Body of pancreas (tissue), 4 donors: ENCODE data around the gene NKD2. TPM values are rescaled to one million over a fixed set of nuclear protein-coding genes. Genes with fewer than 3 reads are reported as not detected.

Source experiments
- ATAC-seq: fragments of 150-250 bp; one replicate; pipeline ENCODE4 v1.9.1; 2016
- DNase-seq, 4 donors: peaks; one replicate each; pipeline ENCODE4 v3.0.0-alpha.2; 2019
- H3K27ac ChIP-seq, 4 donors: fragments of 200-600 bp; sonication (generic); 1 replicate in 3 of 4; 2 replicates in 1 of 4; pipeline versions ENCODE4 v1.5.1 to v1.6.1; 2016 to 2019; ENCODE audit warnings: mild to moderate bottlenecking in 1 of 4, mixed read lengths in 1 of 4, moderate library complexity in 1 of 4
- H3K27me3 ChIP-seq, 2 donors: fragments of 200-600 bp; sonication (generic); one replicate each; pipeline ENCODE4 v1.6.0; 2016; ENCODE audit warnings: mild to moderate bottlenecking in 1 of 2
- H3K36me3 ChIP-seq, 2 donors: fragments of 200-600 bp; sonication (generic); replicated peaks in 1 of 2; 2 replicates each; pipeline ENCODE4 v1.5.1; 2016; ENCODE audit warnings: low read depth in 2 of 2; ENCODE audit not compliant: insufficient read depth in 1 of 2
- H3K4me1 ChIP-seq: fragments of 200-600 bp; sonication (generic); one replicate; pipeline ENCODE4 v1.6.0; 2016
- H3K4me3 ChIP-seq, 2 donors: fragments of 200-600 bp; sonication (generic); 1 replicate in 1 of 2; 2 replicates in 1 of 2; pipeline ENCODE4 v1.5.1; 2016 to 2019
- H3K9me3 ChIP-seq, 3 donors: fragments of 200-600 bp; sonication (generic); 1 replicate in 2 of 3; 2 replicates in 1 of 3; pipeline ENCODE4 v1.5.1; 2016
- POLR2A ChIP-seq, 3 donors: fragments of 450-650 bp; IDR thresholded peaks; one replicate each; pipeline ENCODE4 v1.6.1; 2016; ENCODE audit warnings: antibody characterized with exemption in 3 of 3, mild to moderate bottlenecking in 2 of 3
- WGBS, 2 donors: methylation state at CpG; one replicate each; pipeline ENCODE4 v1.1.5; 2017; 5-methylcytosine and 5-hydroxymethylcytosine counted together
- intact Hi-C: fragments of 100-400 bp; cut with DNase I; formaldehyde crosslinking; loops from one replicate; pipeline ENCODE4 v1.15.1; 2023
- total RNA-seq, 2 donors: library from RNA; depleted of rRNA; stranded (reverse); fragments of >200 nt; gene quantifications; one replicate each; pipeline ENCODE4 v1.1.0, GENCODE V29; 2016
- TF ChIP-seq, protein P1 (sequence below), 7 experiments: fragments of 450-650 bp in 4 of 7; fragments of 200-600 bp in 3 of 7; sonication (generic) in 3 of 7; IDR thresholded peaks; one replicate each; pipeline ENCODE4 v1.5.1; 2016 to 2019; ENCODE audit warnings: antibody characterized with exemption in 7 of 7

The NKD2 gene
- total RNA-seq, 2 donors from 2014 or later: 4.2 to 12.2 TPM

DNA sequence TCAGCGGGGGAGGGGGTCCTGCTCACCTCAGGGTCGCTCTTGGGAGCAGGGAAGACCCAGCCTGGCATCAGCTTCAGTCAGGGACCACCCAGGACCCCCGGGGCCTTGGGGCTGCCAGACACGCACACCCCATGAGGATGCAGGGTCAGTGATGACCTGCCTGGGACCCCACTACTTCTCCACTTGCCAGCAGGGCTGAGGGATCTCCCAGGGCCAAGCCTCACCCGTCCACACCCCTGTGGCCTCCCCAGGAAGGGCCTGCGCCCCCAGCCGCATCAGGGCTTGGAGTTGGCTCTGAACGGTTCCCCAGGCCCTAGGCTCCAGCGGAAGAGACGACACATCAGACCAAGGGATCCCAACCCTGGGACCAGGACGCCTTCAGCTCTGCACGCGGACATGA, 69.6 kb downstream of the NKD2 start:
- no peak overlapping the region for H3K4me3 ChIP-seq
- WGBS, 2 donors: 94 to 95% methylated on average over 3 to 12 of the region's 13 CpGs
- no peaks in the 10 kb centered on the region for H3K9me3 ChIP-seq
- DNase-seq (no peak), ATAC-seq (no peak)
- H3K27ac ChIP-seq: no peak overlapping the region
- no peaks in the 10 kb centered on the region for H3K27me3 ChIP-seq
- peaks cover 0 to 45% of the 10 kb centered on the region in 2 donors for H3K36me3 ChIP-seq
- intact Hi-C loops: no loop called here
- TF ChIP-seq, protein P1, sequence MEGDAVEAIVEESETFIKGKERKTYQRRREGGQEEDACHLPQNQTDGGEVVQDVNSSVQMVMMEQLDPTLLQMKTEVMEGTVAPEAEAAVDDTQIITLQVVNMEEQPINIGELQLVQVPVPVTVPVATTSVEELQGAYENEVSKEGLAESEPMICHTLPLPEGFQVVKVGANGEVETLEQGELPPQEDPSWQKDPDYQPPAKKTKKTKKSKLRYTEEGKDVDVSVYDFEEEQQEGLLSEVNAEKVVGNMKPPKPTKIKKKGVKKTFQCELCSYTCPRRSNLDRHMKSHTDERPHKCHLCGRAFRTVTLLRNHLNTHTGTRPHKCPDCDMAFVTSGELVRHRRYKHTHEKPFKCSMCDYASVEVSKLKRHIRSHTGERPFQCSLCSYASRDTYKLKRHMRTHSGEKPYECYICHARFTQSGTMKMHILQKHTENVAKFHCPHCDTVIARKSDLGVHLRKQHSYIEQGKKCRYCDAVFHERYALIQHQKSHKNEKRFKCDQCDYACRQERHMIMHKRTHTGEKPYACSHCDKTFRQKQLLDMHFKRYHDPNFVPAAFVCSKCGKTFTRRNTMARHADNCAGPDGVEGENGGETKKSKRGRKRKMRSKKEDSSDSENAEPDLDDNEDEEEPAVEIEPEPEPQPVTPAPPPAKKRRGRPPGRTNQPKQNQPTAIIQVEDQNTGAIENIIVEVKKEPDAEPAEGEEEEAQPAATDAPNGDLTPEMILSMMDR (IDR thresholded peaks at IDR 0.05): no peak
- TF ChIP-seq POLR2A (IDR thresholded peaks at IDR 0.05): no peak
- H3K4me1 ChIP-seq: no peaks in the 10 kb centered on the region

DNA sequence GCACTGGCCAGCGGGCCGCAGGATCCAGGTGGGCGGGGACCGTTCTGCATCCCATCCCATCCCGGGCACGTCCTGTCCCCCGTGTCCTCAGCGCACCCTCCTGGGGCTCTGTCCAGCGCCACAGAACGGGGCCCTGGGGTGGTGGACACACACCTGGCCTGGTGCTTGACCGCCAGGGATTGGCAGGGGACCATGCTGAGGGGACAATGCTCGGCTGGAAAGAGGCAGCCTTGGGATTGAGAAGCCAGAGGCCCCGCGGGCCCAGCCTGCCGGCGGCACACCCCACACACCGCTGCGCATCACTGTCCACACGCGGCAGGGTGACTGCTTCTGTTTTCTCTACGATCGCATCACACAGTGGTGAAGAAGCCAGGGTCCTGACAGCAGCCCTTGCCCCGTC, 70.2 kb downstream of the NKD2 start:
- TF ChIP-seq POLR2A (IDR thresholded peaks at IDR 0.05): no peak
- TF ChIP-seq, protein P1 (IDR thresholded peaks at IDR 0.05): no peak
- Histone ChIP-seq H3K9me3 (no peaks in the 10 kb centered on the region), H3K36me3 (peaks cover 0 to 44% of the 10 kb centered on the region in 2 donors), H3K27ac (no peak overlapping the region), H3K27me3 (no peaks in the 10 kb centered on the region), H3K4me1 (no peaks in the 10 kb centered on the region), H3K4me3 (no peak overlapping the region)
- DNase-seq: no peak
- WGBS, 2 donors: 91 to 97% methylated on average over 16 to 18 of the region's 23 CpGs
- intact Hi-C loops: no loop called here
- ATAC-seq: no peak

DNA sequence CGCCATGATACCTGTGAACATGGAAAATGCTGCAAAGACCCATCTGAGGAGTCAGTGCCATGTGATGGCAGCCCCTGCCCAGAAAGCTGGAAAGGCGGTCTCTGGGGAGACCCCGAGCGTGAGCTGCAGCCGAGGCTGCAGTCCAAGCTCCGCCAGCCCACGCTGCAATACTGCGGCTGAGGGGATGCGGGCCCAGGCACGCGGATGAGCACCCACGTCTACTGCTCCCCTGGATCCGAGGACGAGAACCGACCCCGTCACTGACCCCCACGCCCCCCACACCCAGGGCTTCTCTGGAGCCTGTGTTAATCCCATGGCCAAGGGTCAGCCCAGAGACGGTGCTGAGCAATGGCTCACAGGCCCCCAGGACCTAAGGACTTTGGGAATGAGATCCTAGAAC, 70.9 kb downstream of the NKD2 start:
- no peak for ATAC-seq

DNA sequence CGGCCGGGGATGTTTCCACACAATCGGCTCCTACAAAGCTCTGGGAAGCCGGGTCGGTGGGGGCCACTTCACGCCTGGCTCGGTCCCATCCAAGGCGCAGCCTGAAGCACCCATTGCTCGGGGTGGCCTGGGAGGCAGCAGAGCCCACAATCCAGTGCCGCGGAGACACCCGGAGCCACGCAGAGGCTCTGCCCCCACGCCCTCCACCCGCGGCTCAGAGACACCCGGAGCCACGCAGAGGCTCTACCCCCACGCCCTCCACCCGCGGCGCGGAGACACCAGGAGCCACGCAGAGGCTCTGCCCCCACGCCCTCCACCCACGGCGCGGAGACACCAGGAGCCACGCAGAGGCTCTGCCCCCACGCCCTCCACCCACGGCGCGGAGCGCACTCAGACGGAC, 71.4 kb downstream of the NKD2 start:
- Histone ChIP-seq H3K36me3 (peaks cover 0 to 41% of the 10 kb centered on the region in 2 donors), H3K27me3 (no peaks in the 10 kb centered on the region), H3K9me3 (no peaks in the 10 kb centered on the region), H3K4me1 (no peaks in the 10 kb centered on the region), H3K4me3 (no peak overlapping the region), H3K27ac (no peak overlapping the region)
- no peak for DNase-seq
- TF ChIP-seq POLR2A (IDR thresholded peaks at IDR 0.05): no peak
- TF ChIP-seq, protein P1 (IDR thresholded peaks at IDR 0.05): no peak
- intact Hi-C loops: no loop called here
- ATAC-seq: no peak
- 94% methylated on average over 16 of the region's 35 CpGs; no CpG with 5 or more reads in 1 of the 2 donors for WGBS, 2 donors

More for the DNA sequence above, 70.9 kb downstream of the NKD2 start:
- no peak for TF ChIP-seq POLR2A (IDR thresholded peaks at IDR 0.05)
- TF ChIP-seq, protein P1 (IDR thresholded peaks at IDR 0.05): no peak
- no peaks in the 10 kb centered on the region for H3K4me1 ChIP-seq
- H3K9me3 ChIP-seq: no peaks in the 10 kb centered on the region
- intact Hi-C loops: no loop called here
- H3K27me3 ChIP-seq: no peaks in the 10 kb centered on the region
- H3K36me3 ChIP-seq: peaks cover 0 to 43% of the 10 kb centered on the region in 2 donors
- H3K4me3 ChIP-seq: no peak overlapping the region
- WGBS, 2 donors: 91 to 96% methylated on average over 18 of the region's 18 CpGs
- no peak for DNase-seq
- no peak overlapping the region for H3K27ac ChIP-seq

DNA sequence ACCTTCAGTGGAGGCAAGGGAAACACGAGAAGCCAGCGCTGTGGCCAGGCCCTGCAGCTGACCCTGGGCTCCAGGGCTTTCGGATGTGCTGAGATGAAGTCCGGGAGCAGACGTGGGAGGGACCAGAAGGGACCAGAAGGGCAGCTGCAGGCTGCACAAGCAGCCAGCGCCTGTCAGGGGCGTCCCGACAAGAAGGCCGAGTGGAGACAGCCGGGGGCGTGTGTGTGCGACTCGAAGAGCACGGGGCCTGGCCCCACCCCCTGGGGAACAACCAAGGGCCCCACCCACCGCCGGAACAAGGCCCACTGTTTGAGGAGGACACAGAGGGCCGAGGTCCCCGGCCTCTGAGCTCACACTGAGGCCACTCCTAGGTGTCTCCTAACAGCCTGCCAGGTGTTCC, 71.8 kb downstream of the NKD2 start:
- Histone ChIP-seq H3K36me3 (peaks cover 0 to 39% of the 10 kb centered on the region in 2 donors), H3K27me3 (no peaks in the 10 kb centered on the region), H3K4me1 (no peaks in the 10 kb centered on the region), H3K9me3 (no peaks in the 10 kb centered on the region), H3K4me3 (no peak overlapping the region), H3K27ac (no peak overlapping the region)
- WGBS, 2 donors: 83 to 88% methylated on average over 16 to 18 of the region's 18 CpGs
- TF ChIP-seq, protein P1 (IDR thresholded peaks at IDR 0.05): no peak
- TF ChIP-seq POLR2A (IDR thresholded peaks at IDR 0.05): no peak
- intact Hi-C loops: no loop called here
- no peak for ATAC-seq
- DNase-seq: no peak
